HEK293 (cell line): ENCODE results near the gene RSPH3.

ENCODE experiments used
- YY1 ChIP-seq: fragments of 450-650 bp; formaldehyde crosslinking; IDR thresholded peaks from 2 replicates; pipeline ENCODE4 v1.5.1; 2018; ENCODE audit warnings: missing biosample characterization, missing genetic modification characterization
- TF ChIP-seq, protein P1 (sequence below): fragments of 450-650 bp; formaldehyde crosslinking; IDR thresholded peaks from 2 replicates; pipeline ENCODE4 v1.5.1; 2016; ENCODE audit warnings: missing biosample characterization, missing genetic modification characterization
- TF ChIP-seq, protein P2 (sequence below): fragments of 450-650 bp; formaldehyde crosslinking; IDR thresholded peaks from 2 replicates; pipeline ENCODE4 v1.5.1; 2016; ENCODE audit warnings: missing biosample characterization, missing genetic modification characterization

DNA sequence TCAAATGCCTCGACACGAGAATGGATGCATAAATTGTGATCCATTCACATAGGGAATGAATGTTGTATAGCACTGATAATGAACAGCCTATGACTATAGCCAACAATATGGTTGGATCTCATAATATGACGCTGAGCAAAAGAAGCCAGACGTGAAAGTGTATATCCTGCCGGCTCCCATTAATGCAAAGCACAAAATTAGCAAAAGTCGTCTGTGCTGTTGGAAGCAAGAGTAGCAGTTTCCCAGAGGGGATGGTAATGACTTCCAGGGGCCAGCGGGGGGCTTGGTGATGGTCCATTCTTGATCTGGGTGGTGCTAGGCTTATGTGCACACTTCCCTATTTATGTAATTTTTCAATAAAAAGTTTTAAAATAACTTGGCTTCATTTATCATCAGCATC is 45.8 kb upstream of the RSPH3 start:
- TF ChIP-seq YY1, result no peak
- TF ChIP-seq, protein P1, sequence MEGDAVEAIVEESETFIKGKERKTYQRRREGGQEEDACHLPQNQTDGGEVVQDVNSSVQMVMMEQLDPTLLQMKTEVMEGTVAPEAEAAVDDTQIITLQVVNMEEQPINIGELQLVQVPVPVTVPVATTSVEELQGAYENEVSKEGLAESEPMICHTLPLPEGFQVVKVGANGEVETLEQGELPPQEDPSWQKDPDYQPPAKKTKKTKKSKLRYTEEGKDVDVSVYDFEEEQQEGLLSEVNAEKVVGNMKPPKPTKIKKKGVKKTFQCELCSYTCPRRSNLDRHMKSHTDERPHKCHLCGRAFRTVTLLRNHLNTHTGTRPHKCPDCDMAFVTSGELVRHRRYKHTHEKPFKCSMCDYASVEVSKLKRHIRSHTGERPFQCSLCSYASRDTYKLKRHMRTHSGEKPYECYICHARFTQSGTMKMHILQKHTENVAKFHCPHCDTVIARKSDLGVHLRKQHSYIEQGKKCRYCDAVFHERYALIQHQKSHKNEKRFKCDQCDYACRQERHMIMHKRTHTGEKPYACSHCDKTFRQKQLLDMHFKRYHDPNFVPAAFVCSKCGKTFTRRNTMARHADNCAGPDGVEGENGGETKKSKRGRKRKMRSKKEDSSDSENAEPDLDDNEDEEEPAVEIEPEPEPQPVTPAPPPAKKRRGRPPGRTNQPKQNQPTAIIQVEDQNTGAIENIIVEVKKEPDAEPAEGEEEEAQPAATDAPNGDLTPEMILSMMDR (tag by site-specific recombination), result no peak
- TF ChIP-seq, protein P2, sequence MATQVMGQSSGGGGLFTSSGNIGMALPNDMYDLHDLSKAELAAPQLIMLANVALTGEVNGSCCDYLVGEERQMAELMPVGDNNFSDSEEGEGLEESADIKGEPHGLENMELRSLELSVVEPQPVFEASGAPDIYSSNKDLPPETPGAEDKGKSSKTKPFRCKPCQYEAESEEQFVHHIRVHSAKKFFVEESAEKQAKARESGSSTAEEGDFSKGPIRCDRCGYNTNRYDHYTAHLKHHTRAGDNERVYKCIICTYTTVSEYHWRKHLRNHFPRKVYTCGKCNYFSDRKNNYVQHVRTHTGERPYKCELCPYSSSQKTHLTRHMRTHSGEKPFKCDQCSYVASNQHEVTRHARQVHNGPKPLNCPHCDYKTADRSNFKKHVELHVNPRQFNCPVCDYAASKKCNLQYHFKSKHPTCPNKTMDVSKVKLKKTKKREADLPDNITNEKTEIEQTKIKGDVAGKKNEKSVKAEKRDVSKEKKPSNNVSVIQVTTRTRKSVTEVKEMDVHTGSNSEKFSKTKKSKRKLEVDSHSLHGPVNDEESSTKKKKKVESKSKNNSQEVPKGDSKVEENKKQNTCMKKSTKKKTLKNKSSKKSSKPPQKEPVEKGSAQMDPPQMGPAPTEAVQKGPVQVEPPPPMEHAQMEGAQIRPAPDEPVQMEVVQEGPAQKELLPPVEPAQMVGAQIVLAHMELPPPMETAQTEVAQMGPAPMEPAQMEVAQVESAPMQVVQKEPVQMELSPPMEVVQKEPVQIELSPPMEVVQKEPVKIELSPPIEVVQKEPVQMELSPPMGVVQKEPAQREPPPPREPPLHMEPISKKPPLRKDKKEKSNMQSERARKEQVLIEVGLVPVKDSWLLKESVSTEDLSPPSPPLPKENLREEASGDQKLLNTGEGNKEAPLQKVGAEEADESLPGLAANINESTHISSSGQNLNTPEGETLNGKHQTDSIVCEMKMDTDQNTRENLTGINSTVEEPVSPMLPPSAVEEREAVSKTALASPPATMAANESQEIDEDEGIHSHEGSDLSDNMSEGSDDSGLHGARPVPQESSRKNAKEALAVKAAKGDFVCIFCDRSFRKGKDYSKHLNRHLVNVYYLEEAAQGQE (tag by site-specific recombination), result no peak
